Smooth muscle cell (in vitro differentiated cells): ENCODE results near the gene RIC3. TPM values are rescaled to one million over a fixed set of nuclear protein-coding genes. Genes with fewer than 3 reads are reported as not detected.

Experiments used
- DNase-seq: peaks from one replicate; lab custom pipeline; 2025; ENCODE audit not compliant: unreplicated experiment; lab: John Stamatoyannopoulos, UW
- H2AFZ ChIP-seq: fragments of 200-600 bp; sonication (generic); 2 replicates; pipeline ENCODE4 v1.6.0; 2016; ENCODE audit warnings: antibody characterized with exemption, low read depth, mild to moderate bottlenecking
- H3F3A ChIP-seq: fragments of 200-600 bp; sonication (generic); 2 replicates; pipeline ENCODE4 v1.6.0; 2017; ENCODE audit warnings: antibody characterized with exemption, low read depth
- H3K27ac ChIP-seq: fragments of 200-600 bp; sonication (generic); 2 replicates; pipeline ENCODE4 v1.5.1; 2016; ENCODE audit warnings: low read depth, mild to moderate bottlenecking
- H3K27me3 ChIP-seq: fragments of 200-600 bp; sonication (generic); 2 replicates; pipeline ENCODE4 v1.6.1; 2016; ENCODE audit warnings: low read depth, mild to moderate bottlenecking
- H3K36me3 ChIP-seq: fragments of 200-600 bp; sonication (generic); 2 replicates; pipeline ENCODE4 v1.5.1; 2016; ENCODE audit warnings: low read depth
- H3K4me1 ChIP-seq: fragments of 200-600 bp; sonication (generic); 2 replicates; pipeline ENCODE4 v1.5.1; 2016; ENCODE audit warnings: low read depth
- H3K4me2 ChIP-seq: fragments of 200-600 bp; sonication (generic); 2 replicates; pipeline ENCODE4 v1.6.0; 2016; ENCODE audit warnings: mild to moderate bottlenecking
- H3K4me3 ChIP-seq: fragments of 200-600 bp; sonication (generic); 2 replicates; pipeline ENCODE4 v1.5.1; 2016; ENCODE audit warnings: mild to moderate bottlenecking
- H3K79me2 ChIP-seq: fragments of 200-600 bp; sonication (generic); 2 replicates; pipeline ENCODE4 v1.6.0; 2016; ENCODE audit warnings: low read depth, mild to moderate bottlenecking
- H3K9ac ChIP-seq: fragments of 200-600 bp; sonication (generic); 2 replicates; pipeline ENCODE4 v1.6.0; 2016; ENCODE audit warnings: low read depth
- H3K9me3 ChIP-seq: fragments of 200-600 bp; sonication (generic); replicated peaks from 2 replicates; pipeline ENCODE4 v1.5.1; 2016; ENCODE audit warnings: low read depth
- H4K20me1 ChIP-seq: fragments of 200-600 bp; sonication (generic); 2 replicates; pipeline ENCODE4 v1.6.0; 2016; ENCODE audit warnings: low read depth
- CTCF ChIP-seq: fragments of 200-600 bp; sonication (generic); IDR thresholded peaks from 2 replicates; pipeline ENCODE4 v1.5.1; 2017; ENCODE audit warnings: borderline replicate concordance, mild to moderate bottlenecking, antibody characterized with exemption; ENCODE audit not compliant: insufficient read depth, poor library complexity, severe bottlenecking
- WGBS: methylation state at CpG from one replicate; pipeline ENCODE4 v1.1.7; 2016; ENCODE audit warnings: low lambda C conversion rate; 5-methylcytosine and 5-hydroxymethylcytosine counted together
- polyA plus RNA-seq: library from polyadenylated mRNA; unstranded; fragments of >200 nt; fragmentation: Nextera tagmentation; extraction: Ambion mirVana; gene quantifications from 2 replicates; pipeline ENCODE4 v1.2.1, GENCODE V29; 2016
- total RNA-seq: library from RNA; depleted of rRNA; stranded (reverse); fragments of >200 nt; gene quantifications from 2 replicates; pipeline ENCODE4 v1.2.3, GENCODE V29; 2014

RIC3 gene
- total and polyA plus RNA-seq, 2 experiments from 2014 or later = 0.35 to 3.1 TPM

- no peaks in the 10 kb centered on the region for H3K79me2 ChIP-seq
- 87% methylated on average over 2 of the region's 2 CpGs for WGBS
- no peak for TF ChIP-seq CTCF
- H3K4me2 ChIP-seq = no peak overlapping the region
- DNase-seq = no peak
- H2AFZ ChIP-seq = no peak overlapping the region
- no peaks in the 10 kb centered on the region for H3K4me1 ChIP-seq
- H3K27me3 ChIP-seq = no peaks in the 10 kb centered on the region
- no peaks in the 10 kb centered on the region for H4K20me1 ChIP-seq
- no peaks in the 10 kb centered on the region for H3F3A ChIP-seq
- H3K27ac ChIP-seq = peak overlapping the region; percentile 23
- H3K36me3 ChIP-seq = no peaks in the 10 kb centered on the region
- no peaks in the 10 kb centered on the region for H3K9me3 ChIP-seq
- H3K4me3 ChIP-seq = no peak overlapping the region
- no peak overlapping the region for H3K9ac ChIP-seq
These were observed 30.3 kb downstream of the RIC3 start for GRCh38 chr11:8138526-8138925.

GRCh38 chr11:8127447-8127846 lies 41.4 kb downstream of the RIC3 start:
- no peak overlapping the region for H3K4me3 ChIP-seq
- H3K9ac ChIP-seq = no peak overlapping the region
- H3K4me2 ChIP-seq = no peak overlapping the region
- no peak overlapping the region for H2AFZ ChIP-seq
- no peaks in the 10 kb centered on the region for H4K20me1 ChIP-seq
- H3K27me3 ChIP-seq = no peaks in the 10 kb centered on the region
- H3K79me2 ChIP-seq = no peaks in the 10 kb centered on the region
- H3K9me3 ChIP-seq = no peaks in the 10 kb centered on the region
- H3K36me3 ChIP-seq = no peaks in the 10 kb centered on the region
- H3K27ac ChIP-seq = no peak overlapping the region
- WGBS = 60% methylated on average over 2 of the region's 2 CpGs
- no peak for DNase-seq
- H3F3A ChIP-seq = no peaks in the 10 kb centered on the region
- H3K4me1 ChIP-seq = no peaks in the 10 kb centered on the region
- no peak for TF ChIP-seq CTCF

DNA sequence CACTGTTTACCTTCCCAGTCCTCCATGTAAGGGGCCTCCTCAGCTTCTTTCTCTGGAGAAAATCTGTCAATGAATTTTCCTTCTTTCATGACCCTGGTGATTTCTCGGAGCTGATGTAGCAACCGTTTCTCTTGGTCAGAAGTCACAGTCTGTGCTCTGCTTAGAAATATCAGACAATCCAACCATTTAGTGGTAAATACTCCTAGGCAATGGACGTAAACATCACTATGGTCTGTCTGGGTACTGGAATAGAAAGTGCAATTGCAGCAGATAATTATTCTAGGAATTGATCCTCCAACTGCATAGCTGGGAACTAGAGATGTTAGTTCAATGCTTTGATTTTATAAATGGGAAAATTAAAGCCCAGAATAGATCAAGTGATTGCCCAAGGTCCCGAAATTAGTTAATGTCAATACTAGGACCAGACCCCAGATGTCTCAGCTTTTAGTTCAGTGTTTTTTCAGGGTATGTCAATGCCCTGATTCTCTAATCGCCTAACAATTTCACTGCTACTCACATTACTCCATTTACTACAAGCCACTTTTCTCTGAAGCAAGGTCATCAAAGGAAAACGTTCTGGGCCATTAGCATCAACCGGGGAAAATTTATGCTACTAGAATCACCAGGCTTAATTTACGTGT lies 42.1 kb downstream of the RIC3 start:
- H3K36me3 ChIP-seq = no peaks in the 10 kb centered on the region
- 69% methylated on average over 8 of the region's 8 CpGs for WGBS

More for the DNA sequence above, 42.1 kb downstream of the RIC3 start:
- H3K9me3 ChIP-seq = no peaks in the 10 kb centered on the region
- no peak overlapping the region for H3K27ac ChIP-seq
- H3K4me3 ChIP-seq = no peak overlapping the region
- no peak overlapping the region for H3K9ac ChIP-seq
- no peaks in the 10 kb centered on the region for H3F3A ChIP-seq
- no peak for TF ChIP-seq CTCF
- no peak for DNase-seq
- H4K20me1 ChIP-seq = no peaks in the 10 kb centered on the region
- H3K27me3 ChIP-seq = no peaks in the 10 kb centered on the region
- H3K79me2 ChIP-seq = no peaks in the 10 kb centered on the region
- H3K4me1 ChIP-seq = no peaks in the 10 kb centered on the region
- H2AFZ ChIP-seq = no peak overlapping the region
- H3K4me2 ChIP-seq = no peak overlapping the region
